Progenitor cell of endocrine pancreas (in vitro differentiated cells): ENCODE data around the gene FRMD6. TPM values are rescaled to one million over a fixed set of nuclear protein-coding genes. Genes with fewer than 3 reads are reported as not detected.

Experiments
- DNase-seq: peaks from one replicate; pipeline ENCODE4 v3.0.0; 2021; ENCODE audit warnings: low spot score; ENCODE audit not compliant: unreplicated experiment
- H3K27ac Mint-ChIP-seq: 2 replicates; pipeline ENCODE4 v1.8.0; 2021; ENCODE audit warnings: mild to moderate bottlenecking, moderate library complexity, mixed read lengths
- H3K27me3 Mint-ChIP-seq: 2 replicates; pipeline ENCODE4 v1.8.0; 2021; ENCODE audit warnings: mixed read lengths
- H3K36me3 Mint-ChIP-seq: 2 replicates; pipeline ENCODE4 v1.8.0; 2022; ENCODE audit warnings: mixed read lengths; ENCODE audit not compliant: insufficient read depth
- H3K4me1 Mint-ChIP-seq: 2 replicates; pipeline ENCODE4 v1.8.0; 2021; ENCODE audit warnings: low read depth, mixed read lengths
- H3K4me3 Mint-ChIP-seq: 2 replicates; pipeline ENCODE4 v1.8.0; 2021; ENCODE audit warnings: low read depth, mild to moderate bottlenecking, moderate library complexity, mixed read lengths
- H3K9me3 Mint-ChIP-seq: 2 replicates; pipeline ENCODE4 v1.8.0; 2021; ENCODE audit warnings: low read depth, mixed read lengths
- CTCF ChIP-seq: fragments of 200-600 bp; sonication (generic); IDR thresholded peaks from one replicate; pipeline ENCODE4 v1.5.0; 2021; ENCODE audit warnings: antibody characterized with exemption, mild to moderate bottlenecking; ENCODE audit not compliant: unreplicated experiment
- total RNA-seq: library from RNA; stranded (reverse); gene quantifications from 2 replicates; pipeline ENCODE4 v1.2.1, GENCODE V29; 2021

Gene FRMD6
- total RNA-seq, 1 donor from 2014 or later, result 40.7 TPM

- H3K27me3 Mint-ChIP-seq, result no peaks in the 10 kb centered on the region
- TF ChIP-seq CTCF, result no peak
- H3K36me3 Mint-ChIP-seq, result peaks cover 2% of the 10 kb centered on the region
- DNase-seq, result no peak
- no peak overlapping the region for H3K4me3 Mint-ChIP-seq
- peaks cover 9% of the 10 kb centered on the region for H3K4me1 Mint-ChIP-seq
- no peaks in the 10 kb centered on the region for H3K9me3 Mint-ChIP-seq
- H3K27ac Mint-ChIP-seq, result no peak overlapping the region
Observed at GRCh38 chr14:51638071-51638944, 13.4 kb upstream of the FRMD6 start.

- no peak for DNase-seq
- no peak overlapping the region for H3K4me3 Mint-ChIP-seq
- no peak for TF ChIP-seq CTCF
- no peaks in the 10 kb centered on the region for H3K27me3 Mint-ChIP-seq
- peaks cover 9% of the 10 kb centered on the region for H3K4me1 Mint-ChIP-seq
- H3K27ac Mint-ChIP-seq, result no peak overlapping the region
- peaks cover 2% of the 10 kb centered on the region for H3K36me3 Mint-ChIP-seq
- H3K9me3 Mint-ChIP-seq, result no peaks in the 10 kb centered on the region
Observed at GRCh38 chr14:51639668-51640316, 11.9 kb upstream of the FRMD6 start.

GRCh38 chr14:51643140-51643539 is 8.6 kb upstream of the FRMD6 start:
- no peak for TF ChIP-seq CTCF
- peaks cover 4% of the 10 kb centered on the region for H3K36me3 Mint-ChIP-seq
- peaks cover 3% of the 10 kb centered on the region for H3K4me1 Mint-ChIP-seq
- H3K4me3 Mint-ChIP-seq, result no peak overlapping the region
- H3K27ac Mint-ChIP-seq, result no peak overlapping the region
- no peaks in the 10 kb centered on the region for H3K9me3 Mint-ChIP-seq
- H3K27me3 Mint-ChIP-seq, result no peaks in the 10 kb centered on the region
- no peak for DNase-seq

GRCh38 chr14:51644217-51644933 is 7.3 kb upstream of the FRMD6 start:
- Mint-ChIP-seq H3K27ac (no peak overlapping the region), H3K4me1 (peaks cover 2% of the 10 kb centered on the region), H3K4me3 (no peak overlapping the region), H3K9me3 (no peaks in the 10 kb centered on the region), H3K27me3 (no peaks in the 10 kb centered on the region), H3K36me3 (peaks cover 4% of the 10 kb centered on the region)
- no peak for TF ChIP-seq CTCF
- DNase-seq, result no peak

- no peak for DNase-seq
- no peak for TF ChIP-seq CTCF
- peaks cover 9% of the 10 kb centered on the region for H3K4me1 Mint-ChIP-seq
- H3K36me3 Mint-ChIP-seq, result peaks cover 2% of the 10 kb centered on the region
- no peaks in the 10 kb centered on the region for H3K27me3 Mint-ChIP-seq
- no peak overlapping the region for H3K4me3 Mint-ChIP-seq
- no peaks in the 10 kb centered on the region for H3K9me3 Mint-ChIP-seq
- no peak overlapping the region for H3K27ac Mint-ChIP-seq
Observed at GRCh38 chr14:51648296-51648695, 3.4 kb upstream of the FRMD6 start.
